GM21717 (cell line): ENCODE results near the gene NSMCE1.

Experiments used
- ATAC-seq: cut with Tn5 transposase; IDR thresholded peaks from one replicate; pipeline ENCODE4 v1.9.1; 2021; ENCODE audit warnings: mild to moderate bottlenecking, moderate library complexity; ENCODE audit not compliant: unreplicated experiment

The NSMCE1 gene

DNA sequence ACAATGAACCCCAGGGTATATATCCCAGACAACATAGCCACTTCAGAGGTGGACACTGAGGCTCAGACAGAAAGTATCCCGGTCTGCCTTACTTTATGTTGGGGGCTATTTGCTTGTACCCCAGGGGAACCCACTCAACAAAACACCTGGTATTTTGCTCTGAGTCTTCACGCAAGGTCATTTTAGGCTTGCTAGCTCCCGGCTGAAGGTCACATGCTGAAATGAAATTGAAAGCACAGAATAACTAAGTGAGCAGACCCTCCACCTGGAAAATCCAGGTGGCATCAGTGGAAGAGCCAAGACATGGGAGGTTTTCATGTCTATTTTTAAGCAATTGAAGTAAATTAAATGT is 69.4 kb downstream of the NSMCE1 start:
- ATAC-seq: no peak

- ATAC-seq: no peak
Observed at GRCh38 chr16:27198451-27199234, 69.9 kb downstream of the NSMCE1 start.

GRCh38 chr16:27197004-27197403 is 71.6 kb downstream of the NSMCE1 start:
- ATAC-seq: no peak

- no peak for ATAC-seq
Observed at GRCh38 chr16:27195941-27196595, 72.5 kb downstream of the NSMCE1 start.

DNA sequence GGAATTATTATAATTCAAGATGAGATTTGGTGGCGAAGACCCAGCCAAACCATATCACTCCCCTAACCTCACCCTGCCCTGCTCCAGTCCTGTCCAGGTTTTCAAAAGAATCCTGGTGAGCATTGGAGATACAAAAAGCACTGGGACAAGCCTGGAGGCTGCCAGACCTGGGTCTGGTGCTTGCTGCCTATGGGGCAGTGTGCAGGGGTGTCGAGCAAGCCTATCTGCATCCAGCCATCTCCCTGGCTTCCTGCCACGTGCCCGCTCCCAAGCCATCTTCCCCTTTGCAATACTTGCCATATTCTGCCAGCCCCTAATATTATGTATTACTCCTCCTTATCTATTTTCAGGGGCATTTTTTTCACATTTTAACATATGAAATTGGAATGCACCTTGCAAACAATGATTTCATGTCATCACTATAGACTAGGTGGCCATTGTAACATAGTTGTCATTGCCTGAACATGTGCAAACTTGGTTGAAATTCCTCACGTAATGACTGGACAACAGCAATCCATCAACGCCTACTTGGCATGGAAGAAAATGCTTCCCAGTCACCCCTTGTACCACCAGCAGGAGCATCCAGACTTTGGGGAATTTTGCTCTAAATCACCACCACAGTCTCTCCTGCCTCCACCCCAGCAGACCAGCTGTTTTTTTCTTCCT is 73.4 kb downstream of the NSMCE1 start:
- ATAC-seq: no peak

GRCh38 chr16:27193300-27193990 is 75.1 kb downstream of the NSMCE1 start:
- ATAC-seq: no peak

GRCh38 chr16:27191352-27191924 is 77.1 kb downstream of the NSMCE1 start:
- no peak for ATAC-seq

DNA sequence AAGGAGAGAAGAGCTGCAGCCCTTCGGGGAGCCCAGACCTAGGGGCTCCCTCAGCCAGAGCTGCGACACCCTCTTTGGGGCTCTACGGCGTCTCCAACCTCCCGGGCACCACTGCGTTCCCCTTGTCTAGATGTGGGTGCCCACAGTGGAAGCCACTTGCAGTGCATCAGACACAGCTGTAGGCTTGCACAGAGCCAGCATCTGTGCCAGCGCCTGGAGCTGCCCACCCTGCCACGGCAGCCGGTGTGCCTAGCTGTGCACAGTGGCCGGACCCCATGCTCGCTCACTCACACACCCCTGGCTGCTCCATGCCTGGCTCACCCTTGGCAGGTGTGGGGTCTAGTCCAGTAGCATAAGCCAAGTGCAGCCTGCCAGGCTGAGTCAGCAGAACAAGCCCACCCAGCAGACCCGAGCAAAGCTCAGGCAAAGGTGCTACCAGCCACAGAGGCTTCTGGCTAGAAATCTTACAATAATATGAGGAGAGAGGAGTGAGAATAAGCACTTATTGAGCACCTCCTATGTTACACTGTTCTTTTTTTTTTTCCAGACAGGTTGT is 78.2 kb downstream of the NSMCE1 start:
- ATAC-seq: no peak

GRCh38 chr16:27189335-27189972 is 79.1 kb downstream of the NSMCE1 start:
- ATAC-seq: no peak

GRCh38 chr16:27188633-27189032 is 79.9 kb downstream of the NSMCE1 start:
- ATAC-seq: no peak

- ATAC-seq: no peak
Observed at GRCh38 chr16:27185776-27186130, 82.8 kb downstream of the NSMCE1 start.

GRCh38 chr16:27182906-27183405 is 85.6 kb downstream of the NSMCE1 start:
- ATAC-seq: no peak

GRCh38 chr16:27181019-27181790 is 87.4 kb downstream of the NSMCE1 start:
- ATAC-seq: no peak

DNA sequence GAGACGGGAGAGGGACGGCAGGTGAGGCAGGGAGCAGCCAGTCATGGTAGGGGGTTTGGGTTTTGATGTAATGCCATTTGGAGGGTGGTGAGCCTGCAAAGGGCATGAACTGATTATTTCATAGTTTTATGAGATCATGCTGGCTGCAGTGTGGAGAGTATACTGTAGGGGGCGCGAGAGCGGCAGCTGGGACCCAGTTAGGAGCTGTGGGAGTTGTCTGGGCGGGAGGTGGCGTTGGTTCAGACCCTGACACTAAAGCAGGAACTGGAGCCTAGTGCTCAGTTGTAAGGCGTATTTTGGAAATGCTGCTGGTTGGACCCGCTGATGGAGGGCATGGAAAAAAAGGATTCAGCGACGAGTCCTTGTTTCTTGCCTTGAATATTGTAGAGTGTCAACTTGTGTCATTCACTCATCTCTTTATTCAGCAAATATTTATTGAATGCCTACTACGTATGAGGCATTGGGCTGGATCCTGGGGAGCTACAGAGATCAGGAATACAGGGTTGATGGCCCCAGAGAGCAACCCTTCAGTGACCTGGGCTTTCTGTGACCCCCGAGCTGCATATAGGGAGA is 89.0 kb downstream of the NSMCE1 start:
- peak; percentile 85 for ATAC-seq

GRCh38 chr16:27177031-27177774 is 91.4 kb downstream of the NSMCE1 start:
- ATAC-seq: no peak

- ATAC-seq: no peak
Observed at GRCh38 chr16:27175888-27176287, 92.7 kb downstream of the NSMCE1 start.
